GM20000 (cell line): ENCODE results near the gene PSG3.
A peak's percentile ranks its signal among the peaks of the same experiment; 100 is the strongest.
"Not testable (repeated sequence)": the region's sequence is repeated elsewhere in the genome, so short reads cannot be mapped to it uniquely, and the experiment has no call there.

Source experiments
- DNase-seq: peaks from one replicate; pipeline ENCODE4 v3.0.0; 2012; ENCODE audit warnings: low spot score
- CTCF ChIP-seq: IDR thresholded peaks from 2 replicates; pipeline ENCODE4 v1.5.1; 2012; ENCODE audit warnings: mild to moderate bottlenecking, control low read depth; ENCODE audit errors: extremely low read depth, missing control alignments

Gene PSG3

GRCh38 chr19:42740381-42740780, at the start of gene PSG3:
TSS of gene PSG3 (minus strand) at chr19:42740481. CDS start at chr19:42740384, 97 bp downstream.
- DNase-seq: not testable (repeated sequence)

- DNase-seq: not testable (repeated sequence)
These were observed 48.5 kb upstream of the PSG3 start for GRCh38 chr19:42788766-42789165.

- not testable (repeated sequence) for DNase-seq
These were observed 47.5 kb upstream of the PSG3 start for GRCh38 chr19:42787766-42788165.

- peak; percentile 41 for TF ChIP-seq CTCF
These were observed 36.7 kb upstream of the PSG3 start for GRCh38 chr19:42776750-42777612.

GRCh38 chr19:42774510-42775158, 34.4 kb upstream of the PSG3 start:
- DNase-seq: not testable (repeated sequence)

More at GRCh38 chr19:42776750-42777612, 36.7 kb upstream of the PSG3 start:
- DNase-seq: not testable (repeated sequence)

GRCh38 chr19:42767319-42767718, 27.0 kb upstream of the PSG3 start:
- not testable (repeated sequence) for DNase-seq

- DNase-seq: not testable (repeated sequence)
These were observed 26.6 kb upstream of the PSG3 start for GRCh38 chr19:42766871-42767270.

- TF ChIP-seq CTCF: no peak
- no peak for DNase-seq
These were observed 24.6 kb upstream of the PSG3 start for GRCh38 chr19:42764836-42765235.

GRCh38 chr19:42762789-42763188, 22.5 kb upstream of the PSG3 start:
- TF ChIP-seq CTCF: no peak
- no peak for DNase-seq

GRCh38 chr19:42761924-42762295, 21.6 kb upstream of the PSG3 start:
- DNase-seq: not testable (repeated sequence)

- not testable (repeated sequence) for DNase-seq
These were observed 21.0 kb upstream of the PSG3 start for GRCh38 chr19:42760954-42761923.
